Transverse colon (tissue), 4 donors: ENCODE data around the gene CD28.

Experiments used
- CTCF ChIP-seq, 5 experiments: fragments of 200-600 bp in 3 of 5; fragments of 450-650 bp in 2 of 5; sonication (generic) in 3 of 5; IDR thresholded peaks; 1 replicate in 2 of 5; 2 replicates in 3 of 5; pipeline ENCODE4 v1.5.1; 2016 to 2017; ENCODE audit warnings: antibody characterized with exemption in 5 of 5, inconsistent platforms in 3 of 5, mild to moderate bottlenecking in 2 of 5, moderate library complexity in 1 of 5
- POLR2A ChIP-seq: fragments of 450-650 bp; IDR thresholded peaks from one replicate; pipeline ENCODE4 v1.6.1; 2016; ENCODE audit warnings: antibody characterized with exemption, mild to moderate bottlenecking, moderate library complexity
- POLR2AphosphoS5 ChIP-seq, 3 donors: sonication (generic); formaldehyde crosslinking; IDR thresholded peaks; one replicate each; pipeline ENCODE4 v1.6.1; 2016; ENCODE audit warnings: antibody characterized with exemption in 3 of 3

DNA sequence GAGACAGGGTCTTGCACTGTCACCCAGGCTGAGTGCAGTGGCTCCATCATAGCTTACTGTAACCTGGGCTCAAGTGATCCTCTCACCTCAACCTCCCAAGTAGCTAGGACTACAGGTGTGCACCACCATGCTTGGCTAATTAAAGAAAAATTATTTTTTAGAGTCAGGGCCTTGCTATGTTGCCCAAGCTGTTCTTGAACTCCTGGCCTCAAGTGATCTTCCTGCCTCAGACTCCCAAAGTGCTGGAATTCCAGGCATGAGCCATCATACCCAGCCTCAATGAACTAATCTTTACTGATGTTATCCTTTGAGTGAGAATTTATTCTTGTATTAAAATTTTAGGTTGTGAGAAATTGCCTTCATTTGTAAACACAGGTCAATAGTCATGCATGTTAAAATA is 27.0 kb upstream of the CD28 start:
- TF ChIP-seq CTCF (IDR thresholded peaks at IDR 0.05) (no peak), POLR2A (no peak), POLR2AphosphoS5 (IDR thresholded peaks at IDR 0.05) (no peak)
